NOMO-1 treated with DMSO at 0.1 percent for 48 hours (cell line): ENCODE data around the gene KIF11.
"Not testable (repeated sequence)": the region's sequence is repeated elsewhere in the genome, so short reads cannot be mapped to it uniquely, and the experiment has no call there.

Experiments
- DNase-seq: peaks from one replicate; lab custom pipeline; 2025; ENCODE audit not compliant: unreplicated experiment; lab: John Stamatoyannopoulos, UW

Gene KIF11

DNA sequence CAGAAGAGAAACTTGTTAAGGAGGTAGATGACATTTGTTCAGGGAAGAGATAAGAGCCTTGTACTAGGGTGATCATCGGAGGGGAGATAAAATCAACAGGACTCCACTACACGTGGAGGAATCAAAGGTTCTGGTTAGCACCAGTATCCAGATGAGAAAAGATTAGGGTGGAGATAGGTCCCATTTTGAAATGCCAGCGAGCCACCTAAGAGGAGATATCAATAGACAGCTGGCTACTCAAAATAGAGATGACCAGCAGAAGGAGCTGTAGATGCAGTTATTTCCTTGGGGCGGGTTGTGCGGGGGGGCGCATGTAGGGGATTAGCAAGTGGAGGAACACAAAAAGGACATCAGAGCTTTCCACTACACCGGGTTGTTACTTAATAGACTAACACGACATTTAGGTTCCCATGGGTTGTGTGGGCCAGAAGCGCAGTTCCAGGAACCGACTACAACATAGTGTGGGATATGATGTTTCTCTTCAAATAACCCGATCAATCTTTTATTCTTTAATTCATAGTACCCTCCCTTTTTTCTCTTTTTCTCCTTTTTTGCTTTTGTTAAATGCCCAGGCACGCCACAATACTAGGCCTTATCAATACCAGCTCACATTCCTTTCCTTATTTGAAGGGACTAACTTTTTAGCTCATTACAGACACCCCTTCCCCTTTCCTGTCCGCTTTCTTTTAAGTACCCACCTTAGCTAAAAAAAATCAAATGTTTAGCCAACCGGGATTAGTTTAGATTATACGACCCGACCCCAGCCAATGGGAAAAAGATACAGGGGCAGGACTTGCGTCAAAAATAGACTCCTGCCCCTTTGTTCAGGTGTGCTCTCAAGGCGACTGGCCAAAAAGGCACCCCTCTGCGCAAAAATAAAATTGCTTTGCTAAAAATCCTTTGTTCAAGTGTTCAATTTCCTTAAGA, 2.0 kb upstream of the KIF11 start:
- DNase-seq: peak; percentile 57

DNA sequence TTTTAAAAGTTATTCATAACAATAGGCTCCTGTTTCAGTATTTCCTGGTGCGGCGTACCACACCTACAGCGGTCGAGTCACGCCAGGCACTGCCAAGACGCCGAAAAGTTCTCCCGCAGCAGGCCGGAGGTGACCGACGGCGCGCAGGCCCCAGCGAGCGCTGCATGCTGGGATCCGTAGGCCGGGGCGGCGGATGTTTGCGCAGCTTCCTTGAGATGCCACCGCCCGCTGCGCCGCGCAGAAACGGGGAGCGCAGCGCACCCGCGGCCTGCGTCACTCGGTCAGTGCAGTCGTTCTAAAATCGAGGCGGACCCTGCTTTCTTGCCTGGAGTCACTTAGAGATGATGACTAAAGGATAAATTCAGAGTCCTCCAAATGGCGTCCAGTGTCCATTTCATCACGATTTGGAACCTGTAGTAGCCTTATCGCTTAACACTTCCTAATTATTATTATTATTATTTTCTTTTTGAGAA, 1.3 kb upstream of the KIF11 start:
- DNase-seq: peak; percentile 94

DNA sequence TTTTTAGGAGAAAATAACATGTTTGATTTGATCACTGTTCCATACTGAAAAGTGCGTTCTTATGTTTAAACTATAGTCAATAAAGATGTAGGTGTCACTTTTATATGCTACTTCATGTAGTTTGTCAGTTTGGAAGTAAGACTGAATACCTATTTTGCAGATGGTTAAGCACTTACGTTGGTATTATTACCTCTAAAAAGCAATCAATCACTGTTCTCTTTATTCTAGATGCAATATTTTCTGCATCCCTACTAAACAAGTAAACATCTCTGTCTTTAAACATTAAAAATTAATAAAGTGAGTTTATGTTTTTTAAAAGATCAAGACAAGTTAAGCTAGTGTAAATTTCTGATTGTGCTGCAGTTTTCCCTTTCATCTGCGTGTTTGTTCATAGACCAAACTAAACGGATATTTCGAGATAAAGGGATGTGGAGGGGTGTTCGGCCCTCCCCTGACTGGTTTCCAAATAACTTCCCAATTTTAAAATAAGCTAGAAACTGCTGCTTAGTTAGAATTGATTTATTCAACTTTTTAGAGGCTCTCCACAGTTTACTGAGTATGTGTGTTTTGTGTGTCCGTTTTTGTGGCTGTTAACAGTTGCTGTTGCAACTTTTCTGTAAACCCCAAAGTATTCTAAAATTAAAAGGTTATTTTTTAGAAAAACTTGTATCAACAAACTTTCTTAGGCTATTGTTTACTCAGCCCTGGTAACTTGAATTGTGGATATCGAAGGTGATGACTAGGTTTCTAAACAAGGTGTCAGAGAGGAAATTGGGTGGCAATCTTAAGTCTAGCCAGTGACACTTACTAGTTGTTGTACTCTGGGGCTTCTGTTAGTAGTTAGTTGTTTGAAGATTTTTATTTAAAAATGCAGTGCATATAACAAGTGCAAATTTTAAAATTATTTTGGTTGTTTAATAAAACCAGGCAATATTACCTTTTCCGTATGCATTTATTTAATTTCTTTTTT, 974 bp downstream of the KIF11 start:
- peak; percentile 29 for DNase-seq

DNA sequence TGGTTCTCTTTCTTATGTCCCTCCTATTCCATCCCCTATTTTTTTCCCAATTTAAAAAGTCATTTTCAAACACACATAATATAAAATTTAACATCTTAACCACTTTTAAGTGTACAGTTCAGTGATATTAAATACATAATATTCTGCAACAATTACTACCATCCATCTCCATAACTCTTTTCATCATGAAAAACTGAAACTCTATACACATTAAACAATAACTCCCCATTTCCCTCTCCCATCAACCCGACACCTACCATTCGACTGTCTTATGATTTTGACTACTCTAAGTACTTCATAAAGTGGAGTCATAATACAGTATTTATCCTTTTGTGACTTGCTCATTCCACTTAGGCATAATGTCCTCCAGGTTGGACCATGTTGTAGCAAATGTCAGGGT, 2.6 kb downstream of the KIF11 start:
- no peak for DNase-seq

DNA sequence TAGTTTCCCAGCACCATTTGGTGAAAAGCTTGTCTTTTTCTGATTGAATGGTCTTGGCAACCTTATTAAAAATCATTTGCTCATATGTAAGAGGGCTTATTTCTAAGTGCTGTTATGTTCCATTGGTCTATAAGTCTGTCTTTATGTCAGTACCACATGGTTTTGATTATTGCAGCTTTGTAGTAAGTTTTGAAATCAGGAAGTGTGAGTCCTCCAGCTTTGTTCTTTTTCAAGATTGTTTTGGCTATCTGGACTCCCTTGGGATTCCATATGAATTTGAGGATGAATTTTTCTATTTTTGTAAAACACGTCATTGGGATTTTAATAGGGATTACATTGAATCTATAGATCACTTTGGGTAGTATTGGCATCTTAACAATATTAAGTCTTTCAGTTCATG, 5.4 kb downstream of the KIF11 start:
- DNase-seq: no peak

DNA sequence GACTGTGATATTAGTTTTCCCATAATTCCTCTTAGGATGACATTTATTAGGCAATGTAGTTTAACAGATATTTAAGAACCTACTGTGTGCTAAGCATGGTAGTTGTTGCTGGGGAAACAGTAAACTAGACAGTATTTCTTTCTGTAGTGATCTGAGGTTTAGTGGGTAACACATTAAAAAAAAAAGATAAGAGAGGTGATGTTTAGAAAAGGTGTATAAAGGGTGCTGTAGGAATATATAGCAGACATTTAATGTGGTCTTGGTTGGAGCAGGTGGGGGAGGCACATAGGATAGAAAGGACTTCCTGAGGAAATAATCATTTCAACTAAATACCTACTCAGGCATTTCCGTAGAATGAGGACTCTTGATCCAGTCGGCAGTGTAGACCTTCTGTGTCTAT, 11.9 kb downstream of the KIF11 start:
- DNase-seq: no peak

DNA sequence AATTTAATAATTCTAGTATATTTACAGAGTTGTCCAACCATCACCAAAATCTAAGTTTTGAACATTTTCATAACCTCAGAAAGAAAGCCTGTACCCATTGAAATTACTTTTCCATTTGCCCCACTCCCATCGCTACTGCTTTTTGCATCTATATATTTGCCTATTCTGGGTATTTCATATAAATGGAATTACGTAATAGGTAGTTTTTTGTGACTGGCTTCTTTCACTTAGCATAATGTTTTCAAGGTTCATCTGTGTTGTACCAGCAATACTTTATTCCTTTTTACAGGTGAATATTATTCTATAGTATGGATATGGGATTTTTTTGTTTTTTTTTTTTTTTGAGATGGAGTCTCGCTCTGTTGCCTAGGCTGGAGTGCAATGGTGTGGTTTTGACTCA, 22.6 kb downstream of the KIF11 start:
- no peak for DNase-seq

DNA sequence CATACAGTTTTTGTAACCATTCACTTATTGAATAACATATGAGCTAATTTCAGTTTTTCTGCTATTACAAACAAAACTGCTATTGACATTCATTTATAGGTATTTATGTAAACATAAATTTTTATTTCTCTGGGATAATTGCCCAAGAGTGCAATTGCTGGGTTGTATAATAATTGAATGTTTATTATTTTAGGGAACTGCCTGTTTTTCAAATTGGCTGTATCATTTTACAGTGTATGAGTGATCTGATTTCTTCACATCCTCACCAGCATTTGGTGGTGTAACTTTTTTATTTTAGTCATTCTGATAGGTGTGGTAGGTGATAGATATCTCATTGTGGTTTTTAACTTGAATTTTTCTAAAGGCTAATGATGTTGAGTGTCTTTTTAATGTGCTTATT, 26.4 kb downstream of the KIF11 start:
- no peak for DNase-seq

DNA sequence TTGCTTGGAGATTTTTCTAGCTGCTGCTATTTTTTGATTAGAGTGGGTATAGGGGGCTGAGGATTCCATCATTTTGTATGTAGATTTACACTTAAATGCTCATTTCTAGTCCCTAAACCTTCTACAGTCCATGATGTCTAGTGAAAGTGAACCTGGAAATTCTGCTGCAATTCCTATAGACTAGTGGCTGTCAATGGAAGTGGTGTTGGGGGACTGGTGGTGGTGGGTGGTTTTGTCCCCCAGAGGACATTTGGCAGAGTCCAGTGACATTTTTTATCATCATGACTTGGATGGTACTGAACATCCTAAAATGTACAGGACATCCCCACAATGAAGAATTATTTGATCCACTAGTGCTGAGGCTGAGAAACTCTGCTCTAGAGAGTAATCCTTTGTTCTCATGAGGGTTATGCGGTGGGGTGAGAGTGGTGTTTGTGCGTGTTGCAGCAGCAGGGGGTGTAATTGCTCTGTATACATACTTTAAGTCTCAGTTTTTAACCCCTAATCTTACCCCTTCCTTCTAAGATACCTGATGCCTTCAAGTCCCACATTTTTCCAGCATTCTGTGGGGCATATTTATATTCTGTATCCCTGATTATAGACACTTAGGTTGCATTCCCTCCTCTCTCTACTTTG, 35.0 kb downstream of the KIF11 start:
- no peak for DNase-seq

DNA sequence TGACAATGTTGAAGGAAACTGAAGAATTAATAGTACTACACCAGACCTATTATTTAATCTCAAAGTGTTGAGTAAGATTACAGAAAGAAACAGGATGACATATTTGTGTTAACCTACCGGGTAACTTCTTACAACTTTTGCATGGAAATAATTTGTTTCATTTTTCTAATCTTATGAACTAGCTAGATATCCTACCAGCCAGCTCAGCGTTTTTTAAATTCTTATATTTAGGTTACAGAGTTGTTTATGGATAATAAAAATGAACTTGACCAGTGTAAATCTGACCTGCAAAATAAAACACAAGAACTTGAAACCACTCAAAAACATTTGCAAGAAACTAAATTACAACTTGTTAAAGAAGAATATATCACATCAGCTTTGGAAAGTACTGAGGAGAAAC, 37.0 kb downstream of the KIF11 start:
- DNase-seq: no peak

DNA sequence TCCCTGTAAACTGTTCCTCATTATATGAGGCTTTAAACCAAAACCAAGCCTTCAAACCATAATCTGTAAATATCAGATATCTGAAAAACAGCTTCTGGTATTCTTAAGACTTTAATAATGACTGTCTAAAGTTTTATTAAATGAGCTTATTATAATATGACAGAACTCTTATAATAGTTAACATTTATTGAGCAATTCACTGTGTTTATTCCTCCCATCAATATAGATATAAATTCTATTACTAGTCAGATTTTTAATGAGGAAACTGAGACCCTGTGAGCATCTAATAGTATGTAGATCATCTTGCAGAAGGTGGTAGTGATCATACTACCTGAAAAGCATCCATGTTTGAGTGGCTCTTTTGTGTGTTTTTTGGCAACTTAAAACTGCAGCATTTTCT, 45.1 kb downstream of the KIF11 start:
- DNase-seq: no peak

DNA sequence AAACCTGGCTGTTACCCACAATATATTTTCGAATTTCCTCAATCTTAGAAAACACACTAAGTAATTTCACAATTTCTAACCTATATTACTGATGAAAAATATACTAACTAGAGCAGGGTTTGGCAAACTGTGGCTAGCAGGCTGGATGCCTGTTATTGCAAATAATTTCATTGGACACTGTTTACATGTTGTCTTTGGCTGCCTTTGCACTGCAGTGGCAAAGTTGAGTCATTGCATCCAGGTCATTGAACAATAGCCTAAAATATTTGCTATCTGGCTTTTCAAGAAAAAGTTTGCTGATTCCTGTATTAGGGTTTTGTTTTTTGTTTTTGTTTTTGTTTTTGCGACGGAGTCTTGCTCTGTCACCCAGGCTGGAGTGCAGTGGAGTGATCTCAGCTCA, 47.2 kb downstream of the KIF11 start:
- no peak for DNase-seq

DNA sequence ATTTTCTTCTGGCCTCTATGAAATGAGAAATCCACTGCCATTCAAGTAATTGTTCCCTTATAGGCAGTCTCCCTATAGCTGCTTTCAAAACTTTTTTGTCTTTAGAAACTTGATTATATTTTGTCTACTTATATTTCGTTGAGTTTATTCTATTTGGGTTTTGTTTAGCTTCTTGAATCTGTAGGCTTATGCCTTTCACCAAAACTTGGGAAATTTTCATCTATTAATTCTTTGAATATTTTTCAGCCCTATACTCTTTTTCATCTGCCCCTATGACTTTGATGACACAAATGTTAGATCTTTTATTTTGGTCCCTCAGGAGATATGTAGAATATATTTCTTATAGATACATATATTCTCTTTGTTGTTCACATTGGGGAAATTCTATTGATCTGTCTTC, 48.6 kb downstream of the KIF11 start:
- DNase-seq: no peak

DNA sequence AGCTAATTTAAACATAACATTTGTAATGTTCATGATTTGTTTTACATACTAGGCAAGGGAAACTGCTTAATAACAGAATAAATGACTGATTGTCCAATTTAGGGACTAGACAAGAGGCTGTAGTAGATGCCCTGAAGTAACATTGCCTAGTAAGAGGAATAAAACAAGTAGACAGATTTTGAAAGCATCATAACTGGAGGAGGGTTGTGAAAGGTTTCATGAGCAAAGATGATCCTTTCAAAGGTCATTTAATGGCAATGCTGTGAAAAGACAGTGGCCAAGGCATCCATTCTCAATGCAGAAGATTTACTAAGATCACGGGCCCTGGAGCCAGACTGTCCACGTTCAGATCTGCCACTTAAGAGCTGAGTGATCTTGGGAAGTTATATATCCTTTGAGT, 52.0 kb downstream of the KIF11 start:
- no peak for DNase-seq

DNA sequence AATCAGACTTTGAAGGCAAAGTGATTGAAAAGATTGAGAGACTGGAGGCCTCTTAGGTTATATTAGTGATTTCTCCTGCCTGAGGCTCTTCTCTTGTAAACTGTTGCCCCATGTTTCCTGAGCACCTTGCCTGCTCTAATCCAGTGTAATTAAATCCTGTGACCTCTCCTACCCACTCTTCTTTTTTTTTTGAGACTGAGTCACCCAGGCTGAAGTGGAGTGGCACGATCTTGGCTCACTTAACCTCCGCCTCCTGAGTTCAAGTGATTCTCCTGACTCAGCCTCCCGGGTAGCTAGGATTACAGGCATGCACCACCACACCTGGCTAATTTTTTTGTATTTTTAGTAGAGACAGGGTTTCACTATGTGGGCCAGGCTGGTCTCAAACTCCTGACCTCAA, 57.9 kb downstream of the KIF11 start:
- not testable (repeated sequence) for DNase-seq

DNA sequence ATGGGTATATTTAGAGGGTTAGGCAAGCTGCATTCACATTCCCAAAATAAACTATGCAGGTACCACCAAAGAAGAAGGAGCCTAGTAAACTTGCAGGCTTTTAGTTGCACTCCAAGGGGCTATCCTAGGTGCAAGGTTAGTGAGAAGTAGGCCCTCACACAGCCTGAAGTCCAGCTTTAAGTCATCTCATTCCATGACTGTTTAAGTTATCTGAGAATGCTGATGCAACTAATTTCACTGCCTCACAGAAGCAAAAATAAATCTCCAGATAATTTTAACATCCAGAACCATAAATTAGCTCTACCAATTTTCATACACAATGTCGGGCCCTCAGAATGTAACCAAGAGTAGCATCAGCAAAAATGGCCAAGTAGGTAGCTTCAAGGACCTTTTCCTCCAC, 62.5 kb downstream of the KIF11 start:
- DNase-seq: no peak

DNA sequence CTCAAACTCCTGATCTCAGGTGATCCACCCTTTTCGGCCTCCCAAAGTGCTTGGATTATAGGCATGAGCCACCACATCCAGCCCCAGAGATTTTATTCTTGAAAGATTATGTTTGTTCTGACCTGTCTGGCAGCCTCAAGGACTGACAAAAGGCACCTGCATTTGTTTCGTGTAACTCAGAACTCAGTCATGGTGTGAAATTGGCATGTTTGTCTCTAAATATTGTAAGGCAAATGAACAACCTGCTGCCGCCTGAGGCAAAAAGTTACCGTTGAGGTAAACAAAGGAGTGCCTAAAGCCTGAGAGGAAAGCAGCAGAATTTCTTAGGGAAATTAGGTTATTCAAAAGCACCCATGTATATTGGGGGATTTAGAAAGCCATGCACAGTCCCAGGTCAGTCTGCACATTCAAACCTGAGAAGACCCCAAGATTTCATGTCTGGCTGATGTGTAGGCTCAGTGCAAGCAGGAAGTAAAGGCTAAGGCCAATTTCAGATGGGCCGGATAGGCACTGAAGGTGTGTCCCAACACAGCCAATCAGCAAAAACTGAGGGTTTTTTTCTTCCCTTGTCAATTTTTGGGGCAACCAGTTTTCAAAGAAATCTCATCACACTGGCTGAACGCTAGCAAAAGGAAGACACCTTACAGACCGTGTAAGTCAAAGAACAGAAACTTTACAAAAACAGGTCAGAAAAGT, 63.5 kb downstream of the KIF11 start:
- no peak for DNase-seq

DNA sequence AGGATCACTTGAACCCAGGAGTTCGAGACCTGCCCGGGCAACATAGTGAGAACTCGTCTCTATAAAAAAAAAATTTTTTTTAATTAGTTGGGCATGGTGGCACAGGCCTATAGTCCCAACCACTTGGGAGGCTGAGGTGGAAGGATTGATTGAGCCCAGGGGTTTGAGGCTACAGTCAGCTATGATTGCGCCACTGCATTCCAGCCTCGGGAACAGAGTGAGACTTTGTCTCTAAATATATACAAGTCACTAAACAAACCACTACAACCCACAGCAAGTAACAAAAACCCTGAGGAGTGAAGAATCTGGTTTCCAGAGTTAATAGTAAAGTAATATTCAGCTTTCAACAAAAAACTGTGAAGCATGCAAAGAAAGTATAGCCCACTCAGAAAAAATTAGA, 64.1 kb downstream of the KIF11 start:
- DNase-seq: no peak

DNA sequence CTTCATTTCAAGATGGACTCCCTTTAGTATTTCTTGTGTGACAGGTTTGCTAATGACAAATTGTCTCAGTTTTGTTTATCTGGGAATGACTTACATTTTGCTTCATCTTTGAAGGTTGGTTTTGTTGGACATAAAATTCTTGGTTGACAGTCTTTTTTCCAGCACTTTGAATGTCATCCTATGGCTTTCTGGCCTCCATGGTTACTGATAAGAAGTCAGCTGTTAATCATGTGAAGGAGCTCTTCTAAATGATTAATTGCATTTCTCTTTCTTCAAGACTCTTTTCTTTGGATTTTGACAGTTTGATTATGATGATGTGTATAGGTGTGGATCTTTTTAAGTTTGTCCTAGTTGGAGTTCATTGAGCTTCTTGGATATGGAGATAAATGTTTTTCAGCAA, 69.9 kb downstream of the KIF11 start:
- DNase-seq: no peak

DNA sequence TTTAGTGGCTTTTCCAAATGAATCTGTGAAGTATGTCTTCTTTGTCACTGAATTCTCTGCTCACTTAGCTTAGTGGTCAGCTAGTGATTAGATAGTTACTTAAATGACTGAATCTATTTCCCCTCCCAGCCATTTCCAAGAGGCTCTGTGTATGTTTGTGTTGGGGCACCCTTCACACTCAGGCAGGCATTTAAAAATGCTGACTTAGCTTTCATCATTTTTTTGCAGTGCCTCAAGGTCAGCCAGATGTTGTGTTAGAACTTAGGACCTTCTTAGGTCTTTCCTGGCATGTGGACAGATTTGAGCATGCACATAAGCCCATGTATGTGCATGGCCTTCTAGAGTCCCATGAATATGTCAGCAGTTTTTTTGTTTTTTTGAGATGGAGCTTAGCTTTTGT, 71.4 kb downstream of the KIF11 start:
- no peak for DNase-seq

DNA sequence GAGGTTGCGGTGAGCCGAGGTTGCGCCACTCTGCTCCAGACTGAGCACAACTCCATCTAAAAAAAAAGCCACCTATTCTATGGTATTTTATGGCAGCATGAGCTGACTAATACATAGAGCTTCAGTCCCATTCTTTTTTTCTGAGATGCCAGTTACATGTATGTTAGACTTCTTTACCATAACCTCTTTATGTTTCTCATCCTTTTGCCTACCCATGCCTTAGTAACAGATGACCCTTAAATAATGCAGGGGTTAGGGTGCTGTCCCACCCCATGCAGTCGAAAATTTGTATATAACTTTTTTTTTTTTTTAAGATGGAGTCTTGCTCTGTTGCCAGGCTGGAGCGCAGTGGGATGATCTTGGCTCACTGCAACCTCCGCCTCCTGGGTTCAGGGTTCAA, 74.1 kb downstream of the KIF11 start:
- no peak for DNase-seq
